Measurements from ENCODE around the gene MORN3.
"Not testable (repeated sequence)": the region's sequence is repeated elsewhere in the genome, so short reads cannot be mapped to it uniquely, and the experiment has no call there.

MORN3 gene

DNA sequence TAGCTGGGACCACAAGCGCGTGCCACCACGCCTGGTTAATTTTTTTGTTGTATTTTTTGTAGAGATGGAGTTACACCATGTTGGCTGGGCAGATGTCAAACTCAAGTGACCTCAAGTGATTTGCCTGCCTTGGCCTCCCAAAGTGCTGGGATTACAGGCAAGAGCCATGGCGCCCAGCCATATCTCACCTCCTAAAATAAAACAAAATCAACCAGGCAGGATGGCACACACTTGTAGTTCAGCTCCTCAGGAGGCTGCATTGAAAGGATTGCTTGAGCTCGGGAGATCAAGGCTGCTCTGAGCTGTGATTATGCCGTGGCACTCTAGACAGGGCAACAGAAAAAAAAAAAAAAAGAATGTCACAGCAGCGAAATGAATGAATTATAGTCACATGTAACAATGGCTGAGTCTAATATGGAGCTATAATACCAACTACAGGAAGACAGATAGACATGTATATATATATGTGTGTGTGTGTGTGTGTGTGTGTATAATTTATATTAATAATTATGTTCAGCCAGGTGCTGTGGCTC is 23.8 kb upstream of the MORN3 start:
- no peak for FAIRE-seq
- DNase-seq (ENCODE audit: extremely low spot score, insufficient read length, low read depth) = no peak

DNA sequence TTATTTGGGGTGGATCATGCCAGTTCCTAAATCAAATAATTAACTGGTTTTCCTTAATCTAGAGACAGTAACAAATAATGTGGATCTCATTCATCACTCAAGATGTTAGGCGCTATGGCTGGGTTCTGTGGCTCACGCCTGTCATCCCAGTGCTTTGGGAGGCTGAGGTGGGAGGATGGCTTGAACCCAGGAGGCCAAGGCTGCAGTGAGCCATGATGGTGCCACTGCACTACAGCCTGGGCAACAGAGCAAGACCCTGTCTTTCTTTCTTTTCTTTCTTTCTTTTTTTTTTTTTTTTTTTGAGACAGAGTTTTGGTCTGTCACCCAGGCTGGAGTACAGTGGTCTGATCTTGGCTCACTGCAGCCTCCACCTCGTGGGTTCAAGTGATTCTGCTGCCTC is 23.3 kb upstream of the MORN3 start:
- FAIRE-seq; DNase-seq (ENCODE audit: extremely low spot score, insufficient read length, low read depth): not testable (repeated sequence)

GRCh38 chr12:121689430-121689829 is 20.0 kb upstream of the MORN3 start:
- DNase-seq (ENCODE audit: extremely low spot score, insufficient read length, low read depth) = no peak
- FAIRE-seq = no peak

DNA sequence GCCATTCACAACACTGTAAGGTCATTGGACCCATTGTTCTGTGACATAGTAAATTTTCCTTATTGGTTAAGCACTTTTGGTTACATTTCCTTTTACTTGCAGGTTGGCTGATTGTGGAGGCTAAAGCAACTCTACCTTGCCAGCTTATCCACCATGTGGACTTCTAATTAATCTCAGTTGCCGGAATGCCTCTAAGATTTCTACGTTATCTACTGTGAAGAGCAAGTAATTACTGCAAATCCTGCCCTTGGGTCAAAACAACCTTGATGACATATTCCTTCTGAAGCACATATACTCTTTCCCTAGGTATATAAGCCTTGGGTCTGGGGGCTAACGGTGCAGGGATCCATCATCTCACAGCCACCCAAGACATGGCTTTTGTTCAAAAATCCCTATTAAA is 19.5 kb upstream of the MORN3 start:
- DNase-seq (ENCODE audit: extremely low spot score, insufficient read length, low read depth) (no peak), FAIRE-seq (no peak)

DNA sequence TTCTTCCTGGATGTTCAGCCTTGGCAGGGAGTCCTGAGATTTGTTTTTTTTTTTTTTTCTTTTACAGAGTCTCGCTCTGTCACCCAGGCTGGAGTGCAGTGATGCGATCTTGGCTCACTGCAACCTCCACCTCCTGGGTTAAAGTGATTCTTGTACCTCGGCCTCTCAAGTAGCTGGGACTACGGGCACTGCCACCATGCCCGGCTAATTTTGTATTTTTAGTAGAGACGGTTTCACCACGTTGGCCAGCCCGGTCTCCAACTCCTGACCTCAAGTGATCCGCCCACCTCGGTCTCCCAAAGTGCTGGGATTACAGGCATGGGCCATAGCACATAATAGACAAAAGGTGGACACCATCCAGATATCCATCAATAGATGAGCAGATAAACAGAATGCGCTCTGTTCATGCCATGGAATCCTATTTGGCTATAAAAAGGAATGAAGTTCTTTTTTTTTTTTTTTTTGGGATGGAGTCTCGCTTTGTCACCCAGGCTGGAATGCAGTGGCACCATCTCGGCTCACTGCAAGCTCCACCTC is 10.3 kb upstream of the MORN3 start:
- not testable (repeated sequence) for FAIRE-seq; DNase-seq (ENCODE audit: extremely low spot score, insufficient read length, low read depth)

DNA sequence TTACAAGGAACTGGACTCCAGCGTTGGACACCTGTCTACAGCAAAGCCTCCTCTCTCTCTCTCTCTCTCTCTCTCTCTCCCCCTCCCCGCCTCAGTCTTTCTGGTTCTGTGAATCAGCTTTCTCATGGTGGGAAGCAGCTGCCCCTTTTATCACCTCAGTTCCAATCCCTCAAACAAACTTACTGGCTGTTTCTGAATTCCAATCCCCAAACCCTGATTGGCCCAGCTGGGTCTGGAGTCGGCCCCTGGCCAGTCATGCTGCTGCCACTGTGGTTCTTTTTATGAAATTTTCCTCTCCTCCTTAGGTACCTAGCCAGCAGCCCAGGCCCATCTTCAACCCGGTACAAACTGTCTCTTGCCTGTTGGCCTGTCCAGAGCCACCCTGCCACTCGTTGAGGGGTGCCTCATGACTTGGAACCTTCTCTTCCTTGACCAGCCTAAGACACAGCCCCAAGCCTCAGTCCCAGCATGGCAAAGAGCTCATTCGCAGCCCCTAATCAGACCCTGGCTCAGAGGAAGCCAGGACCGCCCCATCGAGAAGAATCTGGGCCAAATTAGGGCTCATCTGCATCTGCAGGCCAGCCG is 9.4 kb upstream of the MORN3 start:
- no peak for DNase-seq (ENCODE audit: extremely low spot score, insufficient read length, low read depth)
- FAIRE-seq = no peak

GRCh38 chr12:121678305-121678704 is 8.9 kb upstream of the MORN3 start:
- no peak for DNase-seq (ENCODE audit: extremely low spot score, insufficient read length, low read depth)
- no peak for FAIRE-seq

DNA sequence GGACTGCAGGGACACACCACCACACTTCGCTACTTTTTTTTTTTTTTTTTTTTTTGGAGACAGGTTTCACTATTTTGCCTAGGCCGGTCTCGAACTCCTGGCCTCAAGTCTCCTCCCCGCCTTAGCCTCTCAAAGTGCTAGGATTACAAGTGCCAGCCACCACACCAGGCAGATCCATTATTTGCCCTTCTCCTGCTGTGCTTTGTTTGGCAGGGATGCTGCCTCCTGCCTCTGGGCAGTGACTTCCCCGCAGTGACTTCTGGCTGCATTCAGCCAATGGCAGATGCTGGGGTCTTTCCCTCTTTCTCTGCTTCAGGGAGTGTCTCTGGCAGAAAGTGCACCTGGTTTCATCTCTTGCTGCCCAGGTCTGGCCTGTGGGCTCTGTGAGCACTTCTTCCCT is 6.7 kb upstream of the MORN3 start:
- FAIRE-seq (no peak), DNase-seq (ENCODE audit: extremely low spot score, insufficient read length, low read depth) (no peak)

DNA sequence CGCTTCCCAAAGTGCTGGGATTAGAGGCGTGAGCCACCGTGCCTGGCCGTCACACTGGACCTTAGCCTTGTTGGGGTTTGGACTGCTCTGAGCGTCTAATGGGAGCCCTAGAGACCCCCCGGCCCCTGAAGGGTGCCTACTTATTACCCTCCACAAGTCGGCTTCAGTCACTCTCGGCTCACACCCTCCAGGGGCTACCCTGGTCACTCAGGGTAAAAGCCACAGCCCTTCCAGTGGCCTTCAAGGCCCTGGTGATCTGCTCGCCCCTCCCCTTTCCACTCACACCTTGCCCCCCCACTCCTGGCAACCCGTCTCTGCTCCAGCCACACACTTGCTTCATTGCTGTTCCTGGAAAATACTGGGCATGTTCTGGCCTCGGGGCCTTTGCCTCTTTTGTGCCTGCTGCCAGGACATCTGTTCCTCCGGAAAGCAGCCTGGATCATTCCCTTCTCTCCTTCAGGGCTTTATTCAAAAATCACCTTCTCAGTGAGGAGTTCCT is 3.6 kb upstream of the MORN3 start:
- DNase-seq (ENCODE audit: extremely low spot score, insufficient read length, low read depth) = no peak
- FAIRE-seq = no peak

GRCh38 chr12:121668750-121669520 is 519 bp downstream of the MORN3 start:
- DNase-seq (ENCODE audit: extremely low spot score, insufficient read length, low read depth) (no peak), FAIRE-seq (no peak)

GRCh38 chr12:121666829-121667228 is 2.6 kb downstream of the MORN3 start:
- not testable (repeated sequence) for DNase-seq (ENCODE audit: extremely low spot score, insufficient read length, low read depth); FAIRE-seq

- DNase-seq (ENCODE audit: extremely low spot score, insufficient read length, low read depth) (no peak), FAIRE-seq (no peak)
These were observed 5.9 kb downstream of the MORN3 start for GRCh38 chr12:121663610-121663929.

GRCh38 chr12:121661353-121662105 is 7.9 kb downstream of the MORN3 start:
- not testable (repeated sequence) for DNase-seq (ENCODE audit: extremely low spot score, insufficient read length, low read depth); FAIRE-seq

GRCh38 chr12:121657305-121658008 is 12.0 kb downstream of the MORN3 start:
- DNase-seq (ENCODE audit: extremely low spot score, insufficient read length, low read depth) (no peak), FAIRE-seq (no peak)

DNA sequence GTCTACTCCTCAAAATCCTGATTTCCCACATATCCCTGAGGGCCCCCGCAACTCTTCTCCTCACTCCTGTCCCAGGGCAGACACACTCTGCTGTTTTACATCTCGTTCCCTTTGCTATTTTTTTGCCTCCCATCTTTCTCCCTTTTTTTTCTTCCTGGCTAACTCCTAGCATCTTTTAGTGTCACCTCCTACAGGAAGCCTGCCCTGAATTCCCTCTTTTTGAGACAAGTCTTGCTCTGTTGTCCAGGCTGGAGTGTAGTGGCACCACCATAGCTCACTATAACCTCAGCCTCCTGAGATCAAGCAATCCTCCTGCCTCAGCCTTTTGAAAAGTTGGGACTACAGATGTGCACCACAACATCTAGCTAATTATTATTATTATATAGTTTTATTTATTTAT is 13.3 kb downstream of the MORN3 start:
- DNase-seq (ENCODE audit: extremely low spot score, insufficient read length, low read depth) (no peak), FAIRE-seq (no peak)

GRCh38 chr12:121653999-121654398 is 15.5 kb downstream of the MORN3 start:
- no peak for FAIRE-seq
- no peak for DNase-seq (ENCODE audit: extremely low spot score, insufficient read length, low read depth)

GRCh38 chr12:121652767-121653497 is 16.5 kb downstream of the MORN3 start:
- DNase-seq (ENCODE audit: extremely low spot score, insufficient read length, low read depth) (no peak), FAIRE-seq (no peak)

GRCh38 chr12:121651320-121651719 is 18.1 kb downstream of the MORN3 start:
- FAIRE-seq (no peak), DNase-seq (ENCODE audit: extremely low spot score, insufficient read length, low read depth) (no peak)

GRCh38 chr12:121649819-121650353 is 19.6 kb downstream of the MORN3 start:
- DNase-seq (ENCODE audit: extremely low spot score, insufficient read length, low read depth) = no peak
- no peak for FAIRE-seq
